ENCODE results near the gene DDX10. TPM values are rescaled to one million over a fixed set of nuclear protein-coding genes. Genes with fewer than 3 reads are reported as not detected.

Gene DDX10
- total RNA-seq = 10 to 100 TPM; 16.0 to 67.6 (median 21.6) TPM

DNA sequence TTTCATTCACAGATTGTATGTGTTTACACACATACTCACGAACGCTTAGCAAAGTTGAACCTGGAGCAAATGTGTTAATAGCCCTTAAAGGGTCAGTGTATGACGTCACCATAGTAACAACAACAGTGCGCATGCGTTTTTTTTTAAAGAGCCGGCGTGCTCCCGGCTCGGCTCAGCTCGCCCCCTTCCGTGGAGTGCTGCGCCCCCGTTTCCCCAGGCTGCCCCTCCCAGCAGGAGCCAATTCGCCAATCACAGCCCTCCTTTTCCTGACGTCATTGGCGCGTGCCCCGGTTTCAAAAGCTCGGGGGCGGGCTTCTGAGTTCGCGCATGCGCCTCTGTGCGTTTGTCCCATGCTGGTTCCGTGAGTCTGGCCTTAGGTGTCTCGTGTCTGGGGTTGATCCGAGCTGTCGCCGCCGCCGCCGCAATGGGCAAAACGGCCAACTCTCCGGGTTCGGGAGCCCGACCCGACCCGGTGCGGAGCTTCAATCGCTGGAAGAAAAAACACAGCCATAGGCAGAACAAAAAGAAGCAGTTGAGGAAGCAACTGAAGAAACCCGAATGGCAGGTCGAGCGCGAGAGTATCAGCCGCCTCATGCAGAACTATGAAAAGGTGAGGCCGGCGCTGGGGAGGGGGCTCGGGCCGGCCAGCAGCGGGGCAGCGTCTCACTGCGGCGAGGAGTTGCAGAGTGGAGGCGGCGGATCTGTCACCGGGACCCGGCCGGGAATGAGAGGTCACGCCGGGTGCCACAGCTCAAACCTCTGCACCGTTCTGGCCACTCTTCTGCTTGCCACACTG is at the start of gene DDX10:
Gene DDX10, plus strand, starts transcription at position 340 of the 796 bp plus-strand sequence. Its CDS starts 85 bp downstream, at position 425.
- 0 to 4% (median 0%) methylated on average over 1 to 28 of the region's 61 CpGs; no CpG with 5 or more reads in 1 of the 10 experiments for WGBS, 10 experiments
- peak; percentile 94 to 98 (median 96) for ATAC-seq (replicated peaks in 6 of 8)

DNA sequence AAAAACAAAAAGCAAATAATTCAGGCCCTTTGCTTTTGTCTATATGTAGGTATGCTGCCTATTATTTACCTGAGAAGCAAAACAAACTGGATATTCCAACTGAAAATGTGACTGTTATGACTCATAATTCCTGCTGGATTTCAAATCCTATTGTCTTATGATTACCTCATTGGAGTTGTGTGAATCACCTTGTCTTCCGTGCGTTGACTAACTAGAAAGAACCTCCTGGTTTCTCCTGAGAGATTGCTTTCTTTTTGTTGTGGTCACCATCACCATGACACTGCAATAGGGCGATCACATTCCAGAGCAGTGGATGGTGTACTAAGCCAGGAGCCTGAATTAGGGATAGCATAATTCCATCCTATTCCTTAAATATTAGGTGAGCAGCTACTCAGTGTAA is 48.3 kb upstream of the DDX10 start:
- peak in 4 of 8 experiments; percentile 15 to 69 (median 45) for ATAC-seq (replicated peaks in 6 of 8)
- H3K27ac ChIP-seq = no peak overlapping the region
- WGBS, 10 experiments = 27 to 100% (median 89%) methylated on average over 1 to 3 of the region's 3 CpGs
- in situ Hi-C loops (cut with MboI; ENCODE audit: low pct_unique_long_range_greater_than_20kb in 2 of 9, low sequenced_read_pairs in 9 of 9, unreplicated experiment in 9 of 9) = no loop called here
- H3K4me3 ChIP-seq = no peak overlapping the region
- H3K4me1 ChIP-seq (replicated peaks in 1 of 2) = no peaks in the 10 kb centered on the region

More for the DNA sequence above, at the start of gene DDX10:
- H3K4me3 ChIP-seq = peak within 1 kb of the TSS; percentile 57 to 74 (median 60)
- in situ Hi-C loops (cut with MboI; ENCODE audit: low pct_unique_long_range_greater_than_20kb in 2 of 9, low sequenced_read_pairs in 9 of 9, unreplicated experiment in 9 of 9) = loop anchor here in 2 of 9 experiments (25.0 kb wide), 3 partner anchors 328 to 1103 kb away; partner anchors contain the start of genes ACAT1 (in 1 of the 2) and ALKBH8 (in 1 of the 2)
- peaks cover 6 to 8% of the 10 kb centered on the region in 2 donors for H3K4me1 ChIP-seq (replicated peaks in 1 of 2)
- H3K27ac ChIP-seq = peak within 1 kb of the TSS in 1 of 2 donors; percentile 38

DNA sequence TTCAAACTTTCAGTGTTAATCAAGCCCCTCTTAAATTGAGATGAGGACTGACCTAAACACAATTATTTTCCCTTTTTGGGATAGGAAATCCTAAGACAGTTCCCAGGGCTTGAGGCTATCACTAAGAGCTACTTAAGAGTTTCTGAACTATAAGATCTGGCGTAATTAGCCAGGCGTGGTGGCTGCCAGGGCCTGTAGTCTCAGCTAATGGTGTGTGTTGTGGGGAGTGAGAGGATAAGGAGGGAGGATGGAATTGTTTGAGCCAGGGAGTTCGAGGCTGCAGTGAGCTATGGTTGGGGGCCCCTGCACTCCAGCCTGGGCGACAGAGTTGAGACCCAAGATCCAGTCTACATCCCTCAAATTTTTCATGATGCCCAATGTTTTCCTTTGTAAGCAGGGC is 47.8 kb upstream of the DDX10 start:
- ATAC-seq (replicated peaks in 6 of 8) = no peak
- in situ Hi-C loops (cut with MboI; ENCODE audit: low pct_unique_long_range_greater_than_20kb in 2 of 9, low sequenced_read_pairs in 9 of 9, unreplicated experiment in 9 of 9) = no loop called here
- 73 to 100% (median 90%) methylated on average over 1 to 4 of the region's 4 CpGs; no CpG with 5 or more reads in 1 of the 10 experiments for WGBS, 10 experiments
- no peaks in the 10 kb centered on the region for H3K4me1 ChIP-seq (replicated peaks in 1 of 2)
- no peak overlapping the region for H3K27ac ChIP-seq
- H3K4me3 ChIP-seq = no peak overlapping the region

DNA sequence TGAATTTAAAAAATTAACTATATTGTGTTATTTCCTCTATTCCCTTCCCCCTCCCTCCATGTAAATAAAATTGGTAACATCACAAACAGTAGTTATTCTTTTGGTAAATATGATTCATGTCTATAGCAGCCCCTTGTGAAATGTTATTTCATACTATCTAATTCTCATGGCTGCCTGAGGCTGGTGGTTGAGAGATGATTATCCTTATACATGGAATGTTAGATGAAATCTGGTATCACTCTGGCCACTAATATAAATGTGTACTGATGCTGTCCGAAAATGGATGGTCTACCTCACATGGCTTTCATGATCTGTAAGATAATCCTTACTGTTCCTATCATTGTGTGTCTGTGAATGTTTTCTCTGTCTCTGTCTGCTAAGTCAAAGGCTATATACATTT is 46.3 kb upstream of the DDX10 start:
- no peak for ATAC-seq (replicated peaks in 6 of 8)
- no peaks in the 10 kb centered on the region for H3K4me1 ChIP-seq (replicated peaks in 1 of 2)
- WGBS, 10 experiments = 0 to 100% (median 78%) methylated on average over 1 of the region's 1 CpG; no CpG with 5 or more reads in 3 of the 10 experiments
- H3K27ac ChIP-seq = no peak overlapping the region
- no peak overlapping the region for H3K4me3 ChIP-seq
- in situ Hi-C loops (cut with MboI; ENCODE audit: low pct_unique_long_range_greater_than_20kb in 2 of 9, low sequenced_read_pairs in 9 of 9, unreplicated experiment in 9 of 9) = no loop called here

DNA sequence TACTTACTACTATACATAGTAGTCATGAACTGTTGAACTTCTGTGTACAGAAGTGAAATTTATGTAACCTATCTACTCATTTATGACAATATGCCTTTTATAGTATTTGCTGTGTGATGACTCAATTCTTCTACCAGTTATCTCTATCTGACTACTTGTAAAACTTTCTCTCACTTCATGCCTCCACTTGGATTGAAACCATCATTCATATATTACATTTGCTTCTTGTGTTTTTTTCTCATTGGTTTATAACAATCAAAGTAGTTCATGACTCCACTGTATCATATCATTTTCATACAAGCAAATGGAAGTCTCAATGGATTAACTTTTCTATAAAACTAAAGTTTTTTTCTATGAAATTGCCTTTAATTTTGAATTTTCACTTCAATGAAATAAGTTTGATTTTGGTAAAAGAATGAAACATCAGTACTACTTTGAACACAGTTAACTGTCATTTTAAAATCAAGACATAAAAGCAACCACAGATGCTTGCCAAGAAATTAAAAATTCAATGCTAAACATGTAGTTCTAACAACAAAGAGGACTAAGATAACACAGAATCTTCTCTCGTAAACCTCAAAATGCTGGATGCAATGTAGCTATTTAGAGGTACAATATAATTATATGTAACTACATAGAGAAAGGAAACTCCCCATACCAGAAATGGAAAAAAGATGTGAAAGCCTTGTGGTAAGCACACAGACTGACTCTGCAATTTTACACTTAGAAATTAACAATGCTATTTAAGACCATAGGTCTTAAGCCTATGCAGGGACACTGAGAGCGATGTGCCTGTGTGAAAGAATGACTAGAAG is 43.7 kb upstream of the DDX10 start:
- peak in 3 of 8 experiments; percentile 53 to 85 (median 75) for ATAC-seq (replicated peaks in 6 of 8)
- H3K27ac ChIP-seq = no peak overlapping the region
- H3K4me1 ChIP-seq (replicated peaks in 1 of 2) = no peaks in the 10 kb centered on the region
- no peak overlapping the region for H3K4me3 ChIP-seq
- in situ Hi-C loops (cut with MboI; ENCODE audit: low pct_unique_long_range_greater_than_20kb in 2 of 9, low sequenced_read_pairs in 9 of 9, unreplicated experiment in 9 of 9) = no loop called here
- WGBS, 10 experiments = 0 to 100% (median 92%) methylated on average over 1 to 2 of the region's 2 CpGs; no CpG with 5 or more reads in 2 of the 10 experiments

DNA sequence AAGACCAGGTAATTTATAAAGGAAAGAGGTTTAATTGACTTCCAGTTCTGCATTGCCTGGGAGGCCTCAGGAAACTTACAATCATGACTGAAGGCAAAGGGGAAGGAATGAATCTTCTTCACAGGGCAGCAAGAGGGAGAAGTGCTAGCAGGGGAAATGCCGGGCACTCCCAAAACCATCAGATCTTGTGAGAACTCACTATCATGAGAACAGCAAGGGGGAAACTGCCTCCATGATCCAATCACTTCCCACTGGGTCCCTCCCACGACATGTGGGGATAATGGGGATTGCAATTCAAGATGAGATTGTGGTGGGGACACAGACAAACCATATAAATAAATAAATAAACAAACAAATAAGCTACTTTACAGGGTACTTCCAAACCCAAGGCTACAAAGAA is 42.5 kb upstream of the DDX10 start:
- no peak overlapping the region for H3K4me3 ChIP-seq
- H3K27ac ChIP-seq = no peak overlapping the region
- ATAC-seq (replicated peaks in 6 of 8) = no peak
- no peaks in the 10 kb centered on the region for H3K4me1 ChIP-seq (replicated peaks in 1 of 2)
- WGBS, 10 experiments = 57 to 100% (median 75%) methylated on average over 1 to 2 of the region's 2 CpGs; no CpG with 5 or more reads in 4 of the 10 experiments
- in situ Hi-C loops (cut with MboI; ENCODE audit: low pct_unique_long_range_greater_than_20kb in 2 of 9, low sequenced_read_pairs in 9 of 9, unreplicated experiment in 9 of 9) = no loop called here

DNA sequence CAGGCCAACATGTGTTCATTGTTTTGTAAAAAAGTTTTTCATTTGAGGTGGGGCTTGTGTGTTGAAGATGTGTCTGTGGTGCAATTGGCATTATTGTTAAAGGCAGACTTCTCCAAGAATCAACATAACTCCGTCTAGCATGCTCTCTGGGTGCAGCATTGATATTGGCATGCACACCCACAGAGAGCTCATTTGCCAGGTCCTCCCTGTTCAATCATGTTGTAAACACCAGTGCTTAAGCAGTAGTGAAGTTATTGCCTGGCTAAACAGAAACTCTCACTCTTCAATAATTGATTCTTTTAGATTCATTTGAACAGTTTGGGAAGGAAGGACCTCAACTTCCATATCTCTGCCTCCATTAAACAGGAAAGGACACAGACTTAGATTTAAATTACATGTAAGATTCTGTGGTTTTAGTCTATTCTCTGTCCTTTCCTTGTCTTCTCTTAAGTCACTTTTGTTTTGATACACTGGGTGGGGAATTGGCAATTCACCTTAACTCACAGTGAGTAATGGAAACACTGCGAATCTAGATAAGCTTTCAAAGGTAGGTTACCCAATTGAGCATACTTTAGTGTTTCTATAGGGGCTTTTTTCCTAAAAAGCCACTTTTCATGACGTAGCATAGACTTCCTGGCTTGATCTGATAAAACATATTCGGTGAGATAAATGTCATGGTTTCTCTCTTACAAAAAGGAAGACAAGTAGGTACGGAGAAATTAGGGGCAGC is 40.5 kb upstream of the DDX10 start:
- ATAC-seq (replicated peaks in 6 of 8) = peak in 1 of 8 experiments; percentile 44
- Histone ChIP-seq H3K27ac (no peak overlapping the region), H3K4me1 (replicated peaks in 1 of 2) (no peaks in the 10 kb centered on the region), H3K4me3 (no peak overlapping the region)
- in situ Hi-C loops (cut with MboI; ENCODE audit: low pct_unique_long_range_greater_than_20kb in 2 of 9, low sequenced_read_pairs in 9 of 9, unreplicated experiment in 9 of 9) = no loop called here
- 48 to 85% (median 76%) methylated on average over 1 to 5 of the region's 5 CpGs for WGBS, 10 experiments

DNA sequence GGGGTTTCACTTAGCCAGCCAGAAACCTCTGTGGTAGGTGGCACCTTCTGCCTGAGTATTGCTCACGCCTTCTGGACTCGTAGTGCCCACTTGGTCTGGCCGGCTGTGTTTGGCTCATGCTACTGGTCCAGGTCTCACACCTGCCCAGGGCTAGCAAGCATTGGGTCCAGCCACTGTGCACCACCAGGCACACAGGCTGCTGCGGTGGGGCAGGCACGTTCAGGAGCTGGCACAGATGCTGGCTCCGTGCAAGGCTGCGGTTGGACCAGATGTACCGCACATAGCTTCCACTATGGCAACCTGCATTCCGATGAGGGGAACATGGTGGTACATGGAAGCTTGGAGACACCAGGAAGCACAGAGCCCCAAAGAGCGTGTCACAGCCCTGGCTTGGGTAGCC is 36.5 kb upstream of the DDX10 start:
- 87 to 100% (median 92%) methylated on average over 4 to 6 of the region's 10 CpGs; no CpG with 5 or more reads in 6 of the 10 experiments for WGBS, 10 experiments
- H3K4me3 ChIP-seq = no peak overlapping the region
- no peak for ATAC-seq (replicated peaks in 6 of 8)
- no peaks in the 10 kb centered on the region for H3K4me1 ChIP-seq (replicated peaks in 1 of 2)
- in situ Hi-C loops (cut with MboI; ENCODE audit: low pct_unique_long_range_greater_than_20kb in 2 of 9, low sequenced_read_pairs in 9 of 9, unreplicated experiment in 9 of 9) = loop anchor here in 1 of 9 experiments (25.0 kb wide), 1 partner anchor 291 kb away; no protein-coding TSS in a partner anchor
- H3K27ac ChIP-seq = no peak overlapping the region

DNA sequence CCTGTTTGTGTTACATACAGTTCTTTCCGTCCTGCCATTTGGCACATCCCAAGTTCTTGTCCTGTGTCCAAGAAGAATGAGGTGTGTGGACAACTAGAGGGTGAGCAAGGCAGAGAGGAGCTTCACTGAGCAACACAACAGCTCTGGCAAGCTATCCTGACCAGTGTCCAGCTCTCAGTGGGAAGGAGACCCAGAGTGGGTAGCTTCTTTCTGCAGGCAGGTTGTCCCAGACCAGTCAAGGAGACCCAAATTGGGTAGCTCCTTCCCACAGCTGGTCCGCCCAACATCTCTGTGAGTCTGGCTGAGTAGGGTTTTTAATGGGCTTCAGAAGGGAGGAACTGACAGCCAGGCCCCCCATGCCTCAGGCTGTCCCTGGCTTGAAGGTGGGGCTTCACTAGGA is 36.1 kb upstream of the DDX10 start:
- no peak for ATAC-seq (replicated peaks in 6 of 8)
- WGBS, 10 experiments = 60 to 100% methylated on average over 1 of the region's 2 CpGs; no CpG with 5 or more reads in 8 of the 10 experiments
- Histone ChIP-seq H3K27ac (no peak overlapping the region), H3K4me1 (replicated peaks in 1 of 2) (no peaks in the 10 kb centered on the region), H3K4me3 (no peak overlapping the region)
- in situ Hi-C loops (cut with MboI; ENCODE audit: low pct_unique_long_range_greater_than_20kb in 2 of 9, low sequenced_read_pairs in 9 of 9, unreplicated experiment in 9 of 9) = loop anchor here in 1 of 9 experiments (25.0 kb wide), 1 partner anchor 292 kb away; no protein-coding TSS in a partner anchor

DNA sequence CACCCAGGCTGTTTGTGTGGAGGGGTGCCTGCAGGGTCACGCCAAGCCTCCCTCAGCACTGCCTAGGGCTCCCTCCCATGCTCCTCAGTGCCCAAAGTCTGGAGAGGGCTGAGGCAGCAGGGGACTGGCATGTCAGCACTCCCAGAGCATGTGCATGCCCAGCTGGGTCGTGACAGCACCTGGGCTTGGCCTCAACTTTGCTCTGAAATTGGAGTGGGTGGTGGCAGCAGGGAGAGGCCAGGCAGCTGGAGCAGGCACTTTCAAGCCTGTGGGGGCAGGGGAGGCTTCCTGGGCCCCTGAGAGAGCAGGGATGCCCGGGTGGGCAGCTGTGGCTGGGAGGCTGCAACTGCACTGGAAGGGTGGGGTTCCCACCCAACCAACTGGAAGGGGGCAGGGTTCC is 35.6 kb upstream of the DDX10 start:
- no peaks in the 10 kb centered on the region for H3K4me1 ChIP-seq (replicated peaks in 1 of 2)
- 13 to 75% (median 40%) methylated on average over 1 to 2 of the region's 3 CpGs; no CpG with 5 or more reads in 7 of the 10 experiments for WGBS, 10 experiments
- in situ Hi-C loops (cut with MboI; ENCODE audit: low pct_unique_long_range_greater_than_20kb in 2 of 9, low sequenced_read_pairs in 9 of 9, unreplicated experiment in 9 of 9) = loop anchor here in 1 of 9 experiments (25.0 kb wide), 1 partner anchor 292 kb away; no protein-coding TSS in a partner anchor
- H3K27ac ChIP-seq = no peak overlapping the region
- no peak overlapping the region for H3K4me3 ChIP-seq
- no peak for ATAC-seq (replicated peaks in 6 of 8)

DNA sequence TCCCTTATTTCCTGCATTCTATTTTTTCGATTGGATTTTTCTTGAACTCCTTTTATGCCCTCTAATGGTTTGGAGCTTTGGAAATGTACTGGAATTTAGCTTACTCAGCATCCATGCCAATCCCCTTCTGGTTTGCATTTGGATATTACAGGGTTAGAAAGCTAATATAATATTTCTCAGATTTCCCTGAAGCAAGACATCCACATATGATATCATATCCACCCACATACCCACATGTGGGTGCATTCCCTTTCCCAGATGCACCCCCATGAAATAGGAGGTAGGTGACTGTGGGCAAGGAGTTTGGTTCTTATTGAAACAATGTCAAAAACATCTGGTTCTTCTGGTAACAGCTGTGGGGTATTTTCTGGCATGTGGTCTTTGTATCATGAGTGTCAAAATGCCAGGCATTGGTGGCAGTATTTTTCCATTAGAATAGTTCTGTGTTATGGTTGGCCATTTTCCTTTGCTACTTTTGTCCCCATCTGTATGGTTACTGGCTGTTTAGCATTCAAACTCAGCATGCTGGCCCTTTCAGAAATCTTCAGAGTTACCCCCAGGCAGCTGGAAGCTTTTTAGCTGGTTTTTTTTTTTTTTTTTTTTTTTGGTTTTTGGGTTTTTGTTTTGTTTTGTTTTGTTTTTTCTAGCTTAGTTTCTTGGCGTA is 32.7 kb upstream of the DDX10 start:
- H3K4me1 ChIP-seq (replicated peaks in 1 of 2) = no peaks in the 10 kb centered on the region
- 6 to 100% (median 56%) methylated on average over 1 to 2 of the region's 2 CpGs; no CpG with 5 or more reads in 1 of the 10 experiments for WGBS, 10 experiments
- no peak overlapping the region for H3K4me3 ChIP-seq
- no peak overlapping the region for H3K27ac ChIP-seq
- ATAC-seq (replicated peaks in 6 of 8) = no peak
- in situ Hi-C loops (cut with MboI; ENCODE audit: low pct_unique_long_range_greater_than_20kb in 2 of 9, low sequenced_read_pairs in 9 of 9, unreplicated experiment in 9 of 9) = loop anchor here in 1 of 9 experiments (25.0 kb wide), 1 partner anchor 295 kb away; no protein-coding TSS in a partner anchor

DNA sequence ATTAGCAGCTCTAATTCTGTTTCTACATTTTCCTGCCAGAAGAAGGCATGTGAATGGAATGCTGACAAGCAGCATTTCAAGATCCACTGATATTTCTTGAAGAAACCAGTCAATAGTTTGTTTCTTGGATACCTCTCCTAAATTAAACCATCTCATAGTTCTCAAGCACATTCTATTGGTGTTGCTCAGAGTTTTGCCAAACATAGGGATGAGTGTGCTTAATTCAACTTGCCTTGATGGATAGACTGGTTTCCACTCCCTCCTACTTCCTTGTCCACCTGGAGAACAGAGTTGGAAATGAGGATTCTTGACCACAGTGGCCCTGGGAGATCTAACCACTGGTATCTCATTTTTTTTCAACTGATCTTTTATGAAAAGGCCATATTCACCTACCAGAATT is 29.8 kb upstream of the DDX10 start:
- Histone ChIP-seq H3K27ac (no peak overlapping the region), H3K4me1 (replicated peaks in 1 of 2) (no peaks in the 10 kb centered on the region), H3K4me3 (no peak overlapping the region)
- in situ Hi-C loops (cut with MboI; ENCODE audit: low pct_unique_long_range_greater_than_20kb in 2 of 9, low sequenced_read_pairs in 9 of 9, unreplicated experiment in 9 of 9) = loop anchor here in 1 of 9 experiments (25.0 kb wide), 1 partner anchor 298 kb away; no protein-coding TSS in a partner anchor
- ATAC-seq (replicated peaks in 6 of 8) = no peak
